HG03103 (cell line): ENCODE results near the gene ERGIC3.

Experiments used
- ATAC-seq: cut with Tn5 transposase; IDR thresholded peaks from one replicate; pipeline ENCODE4 v1.9.1; 2021; ENCODE audit warnings: low read depth; ENCODE audit not compliant: unreplicated experiment

Gene ERGIC3

DNA sequence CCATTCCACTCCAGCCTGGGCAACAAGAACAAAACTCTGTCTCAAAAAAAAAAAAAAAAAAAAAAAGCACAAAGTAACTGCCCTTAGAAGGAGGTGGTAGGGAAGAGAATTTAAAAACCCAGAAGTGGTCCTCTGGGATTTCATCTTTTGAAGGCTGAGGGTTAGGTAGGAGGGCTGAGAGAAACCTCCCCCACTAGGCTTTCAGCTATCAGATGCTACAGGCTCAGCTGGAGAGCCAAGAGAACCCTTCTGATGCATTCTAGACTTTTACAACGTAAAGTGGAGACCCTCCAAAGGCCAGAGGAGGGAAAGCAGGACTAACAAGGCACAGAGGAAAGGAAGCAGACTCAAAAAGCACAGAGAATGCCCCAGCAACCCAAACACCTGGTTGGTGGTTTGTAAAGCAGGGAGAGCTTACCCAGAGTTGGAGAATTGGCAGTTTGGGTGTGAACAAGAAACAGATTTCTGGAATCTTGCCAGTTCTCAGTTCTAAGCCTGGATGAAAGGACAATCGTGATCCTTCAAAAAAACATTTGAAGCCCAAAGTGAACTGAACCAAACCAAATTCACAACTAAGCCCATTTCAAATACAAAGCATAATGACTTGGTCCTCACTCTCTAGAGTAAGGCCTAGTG, 50.6 kb downstream of the ERGIC3 start:
- no peak for ATAC-seq

- no peak for ATAC-seq
Measured at GRCh38 chr20:35595456-35595855, 53.6 kb downstream of the ERGIC3 start.

- no peak for ATAC-seq
Measured at GRCh38 chr20:35595901-35596300, 54.0 kb downstream of the ERGIC3 start.

- ATAC-seq = no peak
Measured at GRCh38 chr20:35597186-35597585, 55.3 kb downstream of the ERGIC3 start.

GRCh38 chr20:35598476-35598875, 56.6 kb downstream of the ERGIC3 start:
- ATAC-seq = no peak

DNA sequence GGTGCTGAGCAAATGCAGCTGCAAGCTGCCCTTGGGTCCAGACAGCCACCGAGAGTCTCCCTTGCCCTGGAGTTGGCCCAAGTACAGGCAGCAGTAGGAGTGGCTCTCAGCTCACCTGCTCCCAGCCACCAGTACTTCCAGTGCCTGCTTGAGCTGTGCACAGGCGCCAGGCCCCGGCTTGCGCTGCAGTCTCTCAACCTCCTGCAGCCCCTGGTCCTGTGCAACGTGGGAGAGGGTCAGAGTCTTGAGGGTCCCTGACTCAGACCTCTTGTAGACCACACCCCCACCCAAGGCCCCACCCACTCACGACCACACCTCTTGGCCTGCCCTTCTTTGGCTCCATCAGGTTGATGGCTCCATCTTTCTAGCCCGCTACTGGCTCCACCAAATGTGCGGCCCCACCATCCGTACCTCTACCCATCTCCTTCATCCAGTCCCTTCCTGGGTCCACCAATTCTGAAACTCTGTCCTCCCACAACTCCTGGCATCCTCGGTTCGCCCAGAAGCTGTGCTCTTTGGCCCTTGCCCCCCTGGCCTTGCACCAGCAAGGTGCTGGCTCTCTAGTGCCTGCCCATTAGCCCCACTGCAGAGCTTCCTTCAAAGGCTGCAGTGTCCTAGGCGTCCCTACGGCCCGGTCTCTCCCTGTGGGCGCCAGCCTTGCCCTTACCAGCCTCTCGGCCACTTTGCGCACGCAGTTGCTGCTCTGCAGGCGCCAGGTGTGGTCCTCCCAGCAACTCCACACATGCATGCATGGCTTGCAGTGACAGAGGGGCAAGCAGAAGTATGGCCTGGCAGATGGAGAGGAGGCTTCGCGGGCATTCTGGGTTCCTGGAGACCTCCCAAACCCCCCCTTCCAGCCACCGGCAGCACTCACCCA, 57.3 kb downstream of the ERGIC3 start:
- no peak for ATAC-seq

DNA sequence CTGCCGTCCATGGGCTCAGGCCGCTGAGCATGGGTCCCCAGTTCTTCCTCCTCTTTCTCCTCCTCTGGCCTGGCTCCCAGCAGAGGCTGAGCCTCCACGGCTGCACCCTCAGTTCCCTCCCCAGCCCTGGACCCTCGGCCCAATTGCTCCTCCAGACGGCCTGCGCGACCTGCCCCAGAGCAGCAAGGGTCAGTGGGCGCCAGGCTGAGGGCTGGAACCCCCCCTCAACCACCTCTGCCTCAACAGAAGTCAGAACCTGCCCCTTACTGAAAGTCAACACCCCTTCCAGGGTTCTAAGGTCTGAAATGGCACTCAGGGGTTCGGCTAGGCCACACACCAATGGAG, 57.9 kb downstream of the ERGIC3 start:
- ATAC-seq = no peak

GRCh38 chr20:35600176-35600992, 58.5 kb downstream of the ERGIC3 start:
- no peak for ATAC-seq

- no peak for ATAC-seq
Measured at GRCh38 chr20:35600993-35601973, 59.4 kb downstream of the ERGIC3 start.

GRCh38 chr20:35601990-35602389, 60.1 kb downstream of the ERGIC3 start:
- no peak for ATAC-seq

DNA sequence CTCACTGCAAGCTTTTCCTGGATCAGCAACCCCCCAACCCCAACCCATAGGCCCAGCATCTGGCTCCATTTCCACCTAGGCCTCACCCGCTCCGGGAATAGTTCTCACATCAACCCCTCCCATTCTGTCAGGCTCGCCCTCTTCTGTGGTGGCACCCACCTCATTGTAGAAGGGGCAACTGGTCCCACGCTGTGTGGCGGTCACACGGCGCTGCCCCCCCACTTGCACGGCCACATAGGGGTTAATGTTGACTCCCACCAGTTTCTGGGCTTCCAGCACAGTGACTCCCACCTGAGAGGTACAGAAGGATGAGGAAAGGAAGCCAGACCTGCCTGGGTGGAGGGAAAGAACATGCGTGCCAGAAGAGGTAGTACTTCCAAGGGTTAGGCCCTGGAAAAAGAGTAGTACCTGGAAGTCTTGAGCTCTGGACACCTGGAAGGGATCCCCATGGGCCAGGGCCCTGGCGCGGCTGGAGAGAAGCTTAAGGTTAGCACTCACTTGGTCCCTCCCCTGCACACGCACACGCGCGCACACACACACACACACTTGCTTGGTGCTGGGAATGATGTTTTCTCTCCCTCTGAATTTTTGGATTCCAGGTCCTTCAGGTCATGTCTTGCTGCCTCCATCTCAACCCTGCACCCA, 61.1 kb downstream of the ERGIC3 start:
- ATAC-seq = no peak

GRCh38 chr20:35603695-35604448, 62.0 kb downstream of the ERGIC3 start:
- no peak for ATAC-seq

DNA sequence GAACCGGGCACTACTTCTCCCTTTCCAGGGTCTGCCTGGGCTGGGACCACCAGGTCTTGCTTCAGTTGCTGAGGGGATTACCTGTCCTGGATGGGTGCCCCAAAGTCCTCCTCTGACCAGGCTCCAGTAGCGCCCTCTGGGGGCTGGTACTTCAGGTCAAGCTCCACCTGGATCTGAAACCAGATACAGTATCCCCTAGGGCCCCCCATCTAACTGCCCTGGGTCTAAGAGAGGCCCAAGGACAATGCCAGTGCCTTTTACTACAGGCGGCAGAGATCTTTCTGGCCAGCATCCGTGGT, 62.5 kb downstream of the ERGIC3 start:
- no peak for ATAC-seq

- ATAC-seq = no peak
Measured at GRCh38 chr20:35606127-35606526, 64.2 kb downstream of the ERGIC3 start.
